GM18520 (cell line): ENCODE data around the gene ARHGAP32.

ENCODE experiments used
- ATAC-seq: cut with Tn5 transposase; IDR thresholded peaks from one replicate; pipeline ENCODE4 v1.9.1; 2021; ENCODE audit not compliant: unreplicated experiment

ARHGAP32 gene

GRCh38 chr11:128962896-128963295, 229.2 kb downstream of the ARHGAP32 start:
- no peak for ATAC-seq

- no peak for ATAC-seq
Measured at GRCh38 chr11:128961645-128962044, 230.5 kb downstream of the ARHGAP32 start.

DNA sequence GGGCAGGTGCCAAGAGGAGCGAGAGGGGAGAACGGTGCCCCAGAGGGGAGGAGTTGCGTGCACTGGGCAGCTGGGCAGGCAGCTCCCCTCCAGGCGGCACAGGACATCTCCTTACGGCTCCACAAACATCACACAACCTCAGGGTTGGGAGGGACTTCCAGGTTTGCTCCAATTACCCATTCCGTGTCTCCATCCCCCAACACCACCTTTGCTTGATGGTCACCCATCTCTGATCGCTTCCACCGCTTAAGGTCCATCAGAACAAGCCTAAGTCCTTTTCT, 235.0 kb downstream of the ARHGAP32 start:
- no peak for ATAC-seq

DNA sequence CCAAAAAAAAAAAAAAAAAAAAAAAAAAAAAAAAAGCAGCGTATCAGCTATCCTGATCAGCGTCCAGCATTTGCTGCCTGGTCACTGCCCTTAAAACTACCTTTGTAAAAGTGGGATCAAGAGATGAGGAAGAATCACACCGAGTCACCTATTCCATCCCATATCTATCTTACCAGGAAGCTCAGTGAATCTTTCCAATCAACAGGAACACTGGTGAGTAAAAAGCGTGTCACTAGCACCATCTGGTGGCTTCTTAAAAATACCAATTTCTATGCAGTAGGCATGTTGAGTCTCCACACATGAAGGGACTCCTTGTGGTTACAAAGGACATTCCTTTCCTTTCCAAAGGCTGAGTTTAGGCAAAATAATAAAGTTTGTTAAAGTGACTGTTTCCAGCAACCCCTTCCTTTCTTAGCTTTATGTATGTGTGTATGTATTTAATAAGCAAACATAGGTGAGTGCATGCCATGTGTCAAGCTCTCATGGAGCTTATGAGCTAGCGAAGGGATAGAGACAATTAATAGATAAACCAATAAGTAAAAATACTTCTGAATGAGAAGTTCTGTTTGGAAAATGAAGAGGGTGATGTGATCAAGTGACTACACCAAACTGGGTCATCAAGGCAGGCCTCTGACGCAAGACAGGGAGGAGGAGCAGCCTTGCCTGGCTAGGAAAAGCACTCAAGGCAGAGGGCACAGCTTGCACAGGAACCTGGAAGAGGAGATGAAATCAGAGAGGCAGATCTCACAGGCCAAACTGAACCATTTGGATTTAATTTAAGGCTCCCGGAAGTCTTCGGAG, 235.5 kb downstream of the ARHGAP32 start:
- ATAC-seq, result peak; percentile 56

- no peak for ATAC-seq
Measured at GRCh38 chr11:128955636-128956035, 236.5 kb downstream of the ARHGAP32 start.

DNA sequence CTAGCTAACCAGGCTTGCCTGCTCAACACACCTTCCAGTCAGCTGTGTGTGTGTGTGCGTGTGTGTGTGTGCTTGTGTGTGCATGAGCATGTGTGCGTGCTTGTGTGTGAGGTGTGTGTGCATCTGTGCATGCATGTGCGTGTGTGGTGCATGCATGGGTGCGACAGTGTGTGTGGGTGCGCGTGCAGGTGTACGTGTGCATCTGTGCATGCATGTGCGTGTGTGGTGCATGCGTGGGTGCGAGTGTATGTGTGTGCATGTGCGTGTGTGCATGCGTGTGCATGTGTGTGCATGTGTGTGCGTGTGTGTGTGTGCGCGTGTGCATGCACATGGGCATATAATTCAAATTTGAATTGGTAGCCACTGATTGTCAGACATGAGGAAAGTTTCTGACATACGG, 239.0 kb downstream of the ARHGAP32 start:
- ATAC-seq, result no peak

- no peak for ATAC-seq
Measured at GRCh38 chr11:128949791-128950454, 242.2 kb downstream of the ARHGAP32 start.

DNA sequence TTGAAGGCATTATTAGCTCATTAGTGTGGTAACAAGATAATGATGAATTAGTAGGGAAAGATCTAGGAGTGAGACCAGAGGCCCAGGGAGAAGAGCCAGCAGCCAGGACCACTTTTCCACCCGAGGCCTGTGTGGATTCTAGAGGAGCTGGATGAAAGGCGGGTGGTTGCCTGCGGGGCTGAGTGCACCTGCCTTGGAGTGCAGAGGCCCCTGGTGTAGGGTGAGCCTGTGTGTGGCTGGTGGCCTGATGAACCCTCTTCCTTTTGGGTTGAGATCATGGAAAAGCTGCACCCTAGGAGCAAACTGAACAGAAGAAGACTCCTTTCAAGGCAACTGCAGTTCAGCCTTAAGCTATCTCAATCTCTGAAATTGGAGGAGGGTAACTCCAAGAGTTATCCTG, 243.5 kb downstream of the ARHGAP32 start:
- no peak for ATAC-seq

DNA sequence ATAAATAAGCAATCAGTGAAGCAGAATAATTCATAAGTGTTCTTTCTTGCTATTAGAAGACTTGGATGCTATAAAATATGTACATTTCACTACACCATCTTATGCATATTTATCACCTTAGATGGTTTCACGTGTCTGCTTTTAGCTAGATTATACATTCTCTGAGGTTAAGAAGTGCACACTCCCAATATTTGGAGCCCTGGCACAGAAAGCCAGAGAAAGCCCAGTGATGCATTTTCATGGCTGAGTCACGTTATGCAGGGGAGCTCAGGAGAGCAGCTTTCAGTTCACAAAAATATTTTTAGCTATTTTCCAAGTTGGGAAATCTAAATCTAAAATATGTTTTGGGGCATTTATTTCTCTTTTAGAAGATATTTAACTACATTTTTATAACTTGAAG, 244.4 kb downstream of the ARHGAP32 start:
- no peak for ATAC-seq

- no peak for ATAC-seq
Measured at GRCh38 chr11:128946648-128947047, 245.5 kb downstream of the ARHGAP32 start.

DNA sequence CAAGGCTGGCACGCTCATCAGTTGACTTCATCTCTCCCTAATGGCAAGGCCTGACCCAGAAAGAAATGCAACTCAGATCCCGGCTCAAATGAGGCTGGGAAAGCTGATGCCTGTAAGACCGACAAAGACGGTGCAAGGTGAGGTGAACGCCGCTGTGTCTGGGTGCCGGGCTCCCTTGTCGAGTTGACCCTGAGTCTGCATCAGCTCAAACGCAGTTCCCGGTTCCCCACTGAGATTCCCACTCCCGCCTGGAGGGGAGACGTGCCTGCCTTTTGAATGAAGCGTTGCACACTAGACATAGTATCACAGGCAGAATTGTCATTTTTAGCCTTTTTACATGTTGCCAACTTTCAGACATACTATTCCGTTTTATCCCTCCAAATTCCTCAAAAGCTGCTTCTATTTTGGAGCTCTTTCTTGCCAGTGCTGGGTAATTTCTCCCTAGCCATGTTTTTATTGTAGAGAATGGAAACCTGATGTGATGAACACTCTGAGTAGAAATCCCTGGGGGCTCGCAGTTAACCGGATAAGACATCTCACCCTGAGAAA, 248.6 kb downstream of the ARHGAP32 start:
- no peak for ATAC-seq

DNA sequence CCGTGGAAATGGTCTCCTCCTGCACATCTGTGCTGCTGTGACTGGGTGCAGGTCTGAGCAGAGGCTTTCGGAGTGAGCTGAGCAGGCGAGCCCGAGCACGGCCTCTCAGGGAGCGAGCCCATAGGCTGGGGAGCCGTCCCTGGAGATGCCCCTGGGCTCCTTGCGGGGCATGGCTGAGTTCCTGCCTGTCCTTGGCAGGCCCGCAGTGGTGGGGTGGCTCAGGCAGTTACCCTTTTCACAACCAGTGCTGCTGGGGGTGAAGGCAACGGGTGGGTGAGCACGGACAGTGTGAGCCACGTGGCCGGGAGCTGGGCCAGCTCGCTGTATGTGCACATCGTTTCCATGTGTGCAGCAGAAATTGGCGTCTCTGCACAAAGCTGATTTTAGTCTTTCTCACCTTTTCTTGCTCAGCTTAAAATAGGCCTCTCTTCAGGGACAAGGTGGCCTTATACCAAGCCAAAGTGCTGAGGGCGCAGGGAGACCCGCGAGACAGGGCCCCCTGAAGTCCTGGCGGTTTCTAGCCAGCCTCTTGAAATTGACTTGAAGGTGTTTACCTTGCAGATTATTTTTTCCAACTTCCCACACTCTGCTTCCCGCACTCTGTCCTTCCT, 249.2 kb downstream of the ARHGAP32 start, which contains the start of gene TP53AIP1:
TP53AIP1 (minus strand) TSS at position 55 of the 611 bp plus-strand sequence. CDS start 5,053 bp downstream, outside the sequence.
- no peak for ATAC-seq

- ATAC-seq, result no peak
Measured at GRCh38 chr11:128942272-128942612, 249.9 kb downstream of the ARHGAP32 start.

DNA sequence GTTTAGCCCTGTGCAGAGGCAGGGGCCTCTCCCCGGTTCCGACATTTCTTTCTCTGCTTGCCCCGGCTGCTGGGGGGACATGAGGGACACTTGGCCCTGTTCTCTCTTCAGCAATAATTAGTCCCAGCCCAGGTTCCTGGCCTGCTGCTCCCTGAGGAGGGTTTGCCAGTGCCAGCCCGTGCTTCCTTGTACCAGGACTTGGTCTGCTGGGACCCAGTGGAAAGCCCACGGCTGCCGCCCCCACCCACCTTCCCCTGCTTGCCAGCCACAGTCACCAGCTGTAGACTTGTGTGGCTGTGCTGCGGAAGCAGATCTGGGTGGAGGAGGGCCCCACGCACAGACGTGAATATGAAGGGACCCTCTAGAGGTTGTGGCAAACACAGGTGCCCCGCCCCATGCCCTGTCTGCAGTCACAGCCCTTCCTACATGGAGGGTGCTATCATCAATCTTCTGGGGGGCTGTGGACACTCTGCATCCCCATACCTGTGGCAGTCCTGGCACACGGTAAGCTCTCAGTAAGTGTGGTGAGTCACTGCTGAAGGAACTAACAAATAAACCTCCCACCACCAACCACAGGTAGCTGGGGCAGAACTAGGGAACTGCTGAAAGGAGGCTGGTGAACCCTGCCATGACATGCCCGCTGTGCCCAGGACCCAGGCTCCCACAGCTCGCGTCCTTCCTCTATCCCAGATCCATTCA, 250.4 kb downstream of the ARHGAP32 start:
- no peak for ATAC-seq

DNA sequence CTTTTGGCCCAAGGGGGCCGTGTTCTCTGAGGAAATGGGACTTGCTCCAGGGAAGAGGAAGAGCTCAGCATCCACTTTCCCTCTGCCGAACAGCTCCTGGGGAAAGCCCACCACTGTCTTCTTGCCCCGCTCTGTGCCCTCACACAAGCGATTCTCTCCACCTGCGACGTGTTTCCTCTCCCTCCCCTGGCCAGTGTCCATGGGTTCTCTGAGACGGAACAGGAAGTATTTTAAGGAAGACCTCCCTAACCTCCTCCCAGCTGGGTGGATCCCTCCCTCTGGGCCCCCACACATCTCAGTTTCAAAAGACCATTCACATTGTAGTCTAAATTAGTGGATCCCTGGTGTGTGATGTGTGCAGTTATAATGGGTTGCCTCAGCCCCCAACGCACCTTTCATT, 251.0 kb downstream of the ARHGAP32 start:
- no peak for ATAC-seq

- no peak for ATAC-seq
Measured at GRCh38 chr11:128940603-128941002, 251.5 kb downstream of the ARHGAP32 start.

DNA sequence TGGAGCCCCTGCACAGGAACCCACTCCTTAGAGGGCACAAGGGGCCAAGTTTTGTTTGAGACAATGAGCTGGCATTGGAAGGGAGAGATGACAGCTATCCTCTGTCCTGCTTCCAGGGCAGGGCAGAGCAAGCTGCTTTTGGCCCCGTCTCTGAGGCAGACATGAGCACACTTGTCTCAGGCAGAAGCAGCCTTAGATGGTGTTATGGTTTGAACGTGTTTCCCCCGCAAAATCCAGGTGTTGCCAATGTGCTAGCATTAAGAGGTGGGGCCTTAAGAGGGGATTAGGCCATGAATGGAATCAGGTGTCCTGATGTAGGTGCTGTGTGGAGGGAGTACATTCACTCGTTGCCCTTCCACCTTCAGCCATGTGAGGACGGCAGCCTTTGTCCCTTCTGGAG, 252.0 kb downstream of the ARHGAP32 start:
- no peak for ATAC-seq

GRCh38 chr11:128939591-128939990, 252.5 kb downstream of the ARHGAP32 start:
- no peak for ATAC-seq

GRCh38 chr11:128938156-128938885, 253.8 kb downstream of the ARHGAP32 start:
- no peak for ATAC-seq

DNA sequence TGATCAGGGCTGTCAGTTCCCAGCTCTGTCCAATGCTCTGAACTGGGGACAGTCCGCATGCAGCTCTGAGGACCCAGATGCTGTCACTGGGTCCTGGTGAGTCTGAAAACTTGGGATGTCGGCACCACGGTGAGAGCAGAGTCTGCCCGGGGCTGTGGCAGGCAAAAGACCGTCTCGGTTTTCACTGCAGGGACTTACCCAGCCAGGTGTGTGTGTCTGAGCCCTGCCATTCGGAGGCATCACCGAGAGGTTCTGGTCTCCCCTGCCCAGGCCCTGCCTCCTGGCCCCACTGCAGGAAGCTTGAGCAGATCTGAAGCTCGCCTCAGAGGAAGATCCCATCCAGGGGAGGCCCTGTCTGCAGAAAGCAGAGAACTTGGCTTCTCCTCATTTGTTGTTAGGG, 254.6 kb downstream of the ARHGAP32 start:
- ATAC-seq, result no peak
